ENCODE data around the gene SMURF1. TPM values are rescaled to one million over a fixed set of nuclear protein-coding genes. Genes with fewer than 3 reads are reported as not detected.
A peak's percentile ranks its signal among the peaks of the same experiment; 100 is the strongest.

The SMURF1 gene
- 10 to 100 TPM; 16.9 to 31.3 TPM for total RNA-seq

DNA sequence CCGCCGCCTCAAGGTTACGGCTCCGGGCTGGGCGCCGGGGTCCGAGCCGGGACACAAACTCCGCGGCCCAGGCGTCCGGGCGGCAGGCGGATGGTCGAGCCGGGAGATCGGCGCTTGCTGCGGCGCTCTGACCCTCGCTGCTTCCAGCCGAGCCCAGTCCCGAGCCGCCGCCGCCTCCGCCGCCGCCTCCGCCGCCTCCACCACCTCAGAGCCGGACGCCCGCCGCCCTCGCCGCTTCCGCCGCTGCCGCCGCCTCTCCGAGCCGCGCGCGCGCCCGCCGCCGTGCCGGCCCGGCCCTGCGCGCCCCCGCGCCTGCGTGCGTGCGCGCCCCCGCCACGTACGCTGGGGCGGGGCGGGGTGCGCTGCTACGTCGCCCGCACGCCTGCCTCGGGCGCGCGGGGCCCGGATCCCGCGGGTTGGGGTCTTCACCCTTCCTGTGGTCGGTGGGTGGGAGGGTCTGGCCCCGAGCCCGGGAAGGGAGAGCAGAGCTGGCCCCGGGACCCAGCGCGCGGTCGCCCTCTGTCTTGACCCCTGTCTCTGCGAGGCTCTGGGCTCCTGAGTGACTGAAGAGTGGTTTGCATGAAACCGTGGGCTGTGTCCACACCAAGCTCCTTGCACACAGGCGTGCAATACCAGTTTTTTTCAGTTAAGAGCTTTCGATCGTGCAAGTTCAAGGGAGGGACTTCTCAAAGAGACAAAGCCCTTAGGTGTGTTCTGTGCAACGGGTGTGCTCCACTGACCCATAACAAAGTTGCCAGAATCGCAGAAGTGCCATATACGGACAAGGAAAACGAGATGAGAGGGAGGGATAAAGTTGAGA lies at the start of gene SMURF1:
Gene SMURF1, minus strand, starts transcription at position 256 of the 820 bp plus-strand sequence. CDS start 328 bp downstream, outside the sequence.
- peak; percentile 43 to 76 (median 74) for TF ChIP-seq POLR2A (IDR thresholded peaks at IDR 0.05)
- TF ChIP-seq, protein P1, sequence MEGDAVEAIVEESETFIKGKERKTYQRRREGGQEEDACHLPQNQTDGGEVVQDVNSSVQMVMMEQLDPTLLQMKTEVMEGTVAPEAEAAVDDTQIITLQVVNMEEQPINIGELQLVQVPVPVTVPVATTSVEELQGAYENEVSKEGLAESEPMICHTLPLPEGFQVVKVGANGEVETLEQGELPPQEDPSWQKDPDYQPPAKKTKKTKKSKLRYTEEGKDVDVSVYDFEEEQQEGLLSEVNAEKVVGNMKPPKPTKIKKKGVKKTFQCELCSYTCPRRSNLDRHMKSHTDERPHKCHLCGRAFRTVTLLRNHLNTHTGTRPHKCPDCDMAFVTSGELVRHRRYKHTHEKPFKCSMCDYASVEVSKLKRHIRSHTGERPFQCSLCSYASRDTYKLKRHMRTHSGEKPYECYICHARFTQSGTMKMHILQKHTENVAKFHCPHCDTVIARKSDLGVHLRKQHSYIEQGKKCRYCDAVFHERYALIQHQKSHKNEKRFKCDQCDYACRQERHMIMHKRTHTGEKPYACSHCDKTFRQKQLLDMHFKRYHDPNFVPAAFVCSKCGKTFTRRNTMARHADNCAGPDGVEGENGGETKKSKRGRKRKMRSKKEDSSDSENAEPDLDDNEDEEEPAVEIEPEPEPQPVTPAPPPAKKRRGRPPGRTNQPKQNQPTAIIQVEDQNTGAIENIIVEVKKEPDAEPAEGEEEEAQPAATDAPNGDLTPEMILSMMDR (IDR thresholded peaks at IDR 0.05), result peak in 3 of 7 experiments; percentile 8 to 27 (median 21)
- H3K4me3 ChIP-seq, result peak within 1 kb of the TSS; percentile 34 to 87
- peaks cover 45% of the 10 kb centered on the region for H3K4me1 ChIP-seq
- peak; percentile 66 to 76 (median 69) for DNase-seq
- no peaks in the 10 kb centered on the region for H3K9me3 ChIP-seq
- no peaks in the 10 kb centered on the region for H3K27me3 ChIP-seq
- ATAC-seq, result peak; percentile 78
- 0 to 1% methylated on average over 9 to 62 of the region's 94 CpGs for WGBS, 2 donors
- H3K36me3 ChIP-seq (replicated peaks in 1 of 2; ENCODE audit: insufficient read depth in 1 of 2, low read depth in 2 of 2), result no peaks in the 10 kb centered on the region
- peak within 1 kb of the TSS; percentile 93 to 100 (median 98) for H3K27ac ChIP-seq
- intact Hi-C loops (cut with DNase I), result no loop called here

DNA sequence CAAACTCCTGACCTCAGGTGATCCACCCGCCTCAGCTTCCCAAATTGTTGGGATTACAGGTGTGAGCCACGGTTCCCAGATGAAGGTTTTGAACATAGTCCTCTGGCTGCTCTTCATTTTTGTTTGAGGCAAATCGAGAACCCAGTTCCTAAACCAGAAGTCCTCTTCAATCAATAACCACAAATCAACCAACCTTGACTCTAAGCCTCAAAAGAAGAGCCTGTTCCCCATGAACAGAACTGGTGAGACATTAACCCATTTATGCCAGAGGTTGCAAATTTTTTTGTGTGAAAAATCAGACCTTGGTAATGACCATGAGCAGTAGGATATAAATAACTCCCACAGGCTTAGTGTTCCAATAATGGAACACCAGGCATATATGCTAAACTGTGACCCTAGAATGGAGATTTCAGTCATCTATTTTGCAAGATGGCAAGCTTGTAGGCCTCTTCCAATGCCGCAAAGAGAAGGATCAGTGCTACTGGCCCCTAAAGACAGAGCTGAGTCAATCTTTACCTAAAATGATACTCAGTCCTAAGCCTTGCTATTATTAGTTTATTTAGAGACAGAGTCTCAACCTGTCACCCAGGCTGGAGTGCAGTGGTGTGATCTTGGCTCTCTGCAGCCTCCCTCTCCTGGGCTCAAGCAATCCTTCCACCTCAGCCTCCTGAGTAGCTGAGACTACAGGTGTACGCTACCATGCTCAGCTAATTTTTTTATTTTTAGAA lies 48.1 kb upstream of the SMURF1 start:
- Histone ChIP-seq H3K4me1 (peaks cover 7% of the 10 kb centered on the region), H3K27me3 (no peaks in the 10 kb centered on the region), H3K27ac (no peak overlapping the region), H3K4me3 (no peak overlapping the region), H3K9me3 (no peaks in the 10 kb centered on the region), H3K36me3 (replicated peaks in 1 of 2; ENCODE audit: insufficient read depth in 1 of 2, low read depth in 2 of 2) (no peaks in the 10 kb centered on the region)
- ATAC-seq (no peak), DNase-seq (no peak)
- 89 to 90% methylated on average over 5 of the region's 5 CpGs for WGBS, 2 donors
- no peak for TF ChIP-seq POLR2A (IDR thresholded peaks at IDR 0.05)
- TF ChIP-seq, protein P1 (IDR thresholded peaks at IDR 0.05), result no peak
- intact Hi-C loops (cut with DNase I), result no loop called here

DNA sequence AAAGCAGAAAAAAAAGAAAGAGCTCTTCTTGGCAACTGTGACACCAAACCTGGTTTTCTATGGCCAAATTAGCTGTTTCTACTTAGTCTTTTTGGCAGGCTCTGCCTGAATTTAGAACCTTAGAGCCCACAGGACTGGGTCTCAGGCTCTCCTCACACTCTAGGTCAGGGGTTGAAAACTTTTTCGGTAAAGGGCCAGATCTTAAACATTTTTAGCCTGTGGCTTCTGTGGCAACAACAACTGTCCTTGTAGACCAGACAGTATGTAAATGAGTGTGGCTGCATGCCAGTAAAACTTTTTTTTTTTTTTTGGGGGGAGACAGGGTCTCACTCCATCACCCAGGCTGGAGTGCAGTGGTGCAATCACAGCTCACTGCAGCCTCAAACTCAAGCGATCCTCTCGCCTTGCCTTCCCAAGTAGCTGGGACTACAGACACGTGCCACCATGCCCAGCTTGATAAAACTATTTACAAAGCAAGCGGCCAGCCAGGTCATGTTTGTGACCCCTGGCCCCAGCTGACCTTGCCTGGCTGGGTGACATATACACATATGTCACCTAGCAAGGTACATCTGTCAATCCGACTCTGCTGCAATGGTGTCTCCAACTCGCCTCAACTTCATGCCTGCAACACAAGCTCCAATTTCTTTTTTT lies 46.6 kb upstream of the SMURF1 start:
- no peak overlapping the region for H3K27ac ChIP-seq
- 25 to 35% methylated on average over 7 of the region's 7 CpGs for WGBS, 2 donors
- DNase-seq, result peak; percentile 34 to 54 (median 43)
- H3K9me3 ChIP-seq, result no peaks in the 10 kb centered on the region
- H3K4me1 ChIP-seq, result peaks cover 7% of the 10 kb centered on the region
- intact Hi-C loops (cut with DNase I), result no loop called here
- TF ChIP-seq, protein P1 (IDR thresholded peaks at IDR 0.05), result no peak
- no peak for TF ChIP-seq POLR2A (IDR thresholded peaks at IDR 0.05)
- ATAC-seq, result peak; percentile 52
- no peaks in the 10 kb centered on the region for H3K27me3 ChIP-seq
- no peaks in the 10 kb centered on the region for H3K36me3 ChIP-seq (replicated peaks in 1 of 2; ENCODE audit: insufficient read depth in 1 of 2, low read depth in 2 of 2)
- no peak overlapping the region for H3K4me3 ChIP-seq

DNA sequence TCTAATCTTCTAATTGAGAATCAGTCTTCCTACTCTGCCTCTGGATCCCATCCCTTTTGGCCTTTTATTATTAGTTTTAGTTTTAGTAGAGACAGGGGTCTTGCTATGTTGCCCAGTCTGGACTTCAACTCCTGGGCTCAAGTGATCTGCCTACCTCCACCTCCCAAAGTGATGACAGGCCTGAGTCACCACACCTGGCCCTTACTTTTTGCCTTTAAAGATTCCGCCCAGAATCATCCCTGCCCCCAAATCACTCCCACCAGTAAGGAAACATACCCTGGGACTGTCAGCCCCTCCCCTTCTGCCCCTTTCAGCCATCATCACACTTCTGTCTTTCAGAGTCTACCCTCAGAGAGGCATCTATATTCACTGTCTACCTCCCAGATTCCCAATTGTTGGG lies 45.3 kb upstream of the SMURF1 start:
- DNase-seq (no peak), ATAC-seq (no peak)
- H3K36me3 ChIP-seq (replicated peaks in 1 of 2; ENCODE audit: insufficient read depth in 1 of 2, low read depth in 2 of 2), result no peaks in the 10 kb centered on the region
- TF ChIP-seq POLR2A (IDR thresholded peaks at IDR 0.05), result no peak
- TF ChIP-seq, protein P1 (IDR thresholded peaks at IDR 0.05), result no peak
- H3K9me3 ChIP-seq, result no peaks in the 10 kb centered on the region
- 80 to 100% methylated on average over 1 of the region's 1 CpG for WGBS, 2 donors
- no peak overlapping the region for H3K4me3 ChIP-seq
- H3K4me1 ChIP-seq, result peaks cover 7% of the 10 kb centered on the region
- H3K27ac ChIP-seq, result no peak overlapping the region
- intact Hi-C loops (cut with DNase I), result no loop called here
- H3K27me3 ChIP-seq, result no peaks in the 10 kb centered on the region

All from body of pancreas (tissue), 4 donors.